Measurements from ENCODE around the gene IDH3B.
"Not testable (repeated sequence)": the region's sequence is repeated elsewhere in the genome, so short reads cannot be mapped to it uniquely, and the experiment has no call there.

The IDH3B gene

GRCh38 chr20:2695984-2696525 is 32.0 kb upstream of the IDH3B start:
- H3K4ac ChIP-seq (ENCODE audit: low read depth, low read length); H2BK12ac ChIP-seq (ENCODE audit: low read length); H2AK5ac ChIP-seq (ENCODE audit: low read length); H3K4me3 ChIP-seq (ENCODE audit: low read depth, low read length); H2BK5ac ChIP-seq (ENCODE audit: low read depth, low read length, poor library complexity); H3K18ac ChIP-seq (ENCODE audit: low read length); DNase-seq; H4K12ac ChIP-seq (ENCODE audit: low read depth, low read length); H3K27ac ChIP-seq (ENCODE audit: low read depth, low read length); H3K9ac ChIP-seq (ENCODE audit: low read length); H4K91ac ChIP-seq (ENCODE audit: low read depth, low read length); H3K14ac ChIP-seq (ENCODE audit: low read length); H3K79me2 ChIP-seq (ENCODE audit: control insufficient read depth, insufficient read depth, low read length, poor library complexity); H3K23ac ChIP-seq (ENCODE audit: low read length); H3K4me2 ChIP-seq (ENCODE audit: low read length); H2AFZ ChIP-seq (ENCODE audit: insufficient read depth, low read length, poor library complexity); H4K8ac ChIP-seq (ENCODE audit: low read depth, low read length); H2BK120ac ChIP-seq (ENCODE audit: insufficient read depth, low read length, poor library complexity); H3K36me3 ChIP-seq (ENCODE audit: control insufficient read depth in 1 of 2, insufficient read depth in 2 of 2, low read length in 2 of 2); H3K79me1 ChIP-seq (ENCODE audit: low read length): not testable (repeated sequence)
- Histone ChIP-seq H3K4me1 (ENCODE audit: control insufficient read depth in 1 of 2, insufficient read depth in 2 of 2, low read length in 2 of 2) (peaks cover 7 to 10% of the 10 kb centered on the region in 2 experiments), H3K27me3 (ENCODE audit: insufficient read depth, low read length) (peaks cover 44% of the 10 kb centered on the region), H3K9me3 (ENCODE audit: insufficient read depth, low read depth, low read length) (peaks cover 11% of the 10 kb centered on the region)
- WGBS (ENCODE audit: extremely low coverage, insufficient coverage, insufficient read length), result no CpG with 5 or more reads among the region's 12 CpGs

GRCh38 chr20:2695206-2695983 is 31.4 kb upstream of the IDH3B start:
- Histone ChIP-seq H3K9me3 (ENCODE audit: insufficient read depth, low read depth, low read length) (peaks cover 11% of the 10 kb centered on the region), H2BK12ac (ENCODE audit: low read length) (no peak overlapping the region), H3K4me1 (ENCODE audit: control insufficient read depth in 1 of 2, insufficient read depth in 2 of 2, low read length in 2 of 2) (peaks cover 7 to 10% of the 10 kb centered on the region in 2 experiments), H3K79me2 (ENCODE audit: control insufficient read depth, insufficient read depth, low read length, poor library complexity) (no peaks in the 10 kb centered on the region), H2BK5ac (ENCODE audit: low read depth, low read length, poor library complexity) (no peak overlapping the region), H4K91ac (ENCODE audit: low read depth, low read length) (no peak overlapping the region), H2AK5ac (ENCODE audit: low read length) (no peak overlapping the region), H3K36me3 (ENCODE audit: control insufficient read depth in 1 of 2, insufficient read depth in 2 of 2, low read length in 2 of 2) (no peaks in the 10 kb centered on the region), H3K18ac (ENCODE audit: low read length) (no peak overlapping the region), H3K27ac (ENCODE audit: low read depth, low read length) (no peak overlapping the region), H3K4me3 (ENCODE audit: low read depth, low read length) (no peak overlapping the region), H4K12ac (ENCODE audit: low read depth, low read length) (no peak overlapping the region), H3K27me3 (ENCODE audit: insufficient read depth, low read length) (peaks cover 49% of the 10 kb centered on the region), H3K4me2 (ENCODE audit: low read length) (no peak overlapping the region), H3K14ac (ENCODE audit: low read length) (no peak overlapping the region), H3K23ac (ENCODE audit: low read length) (no peak overlapping the region), H2AFZ (ENCODE audit: insufficient read depth, low read length, poor library complexity) (no peak overlapping the region), H2BK120ac (ENCODE audit: insufficient read depth, low read length, poor library complexity) (no peak overlapping the region), H3K79me1 (ENCODE audit: low read length) (no peaks in the 10 kb centered on the region), H3K9ac (ENCODE audit: low read length) (no peak overlapping the region), H3K4ac (ENCODE audit: low read depth, low read length) (no peak overlapping the region), H4K8ac (ENCODE audit: low read depth, low read length) (no peak overlapping the region)
- DNase-seq, result no peak
- WGBS (ENCODE audit: extremely low coverage, insufficient coverage, insufficient read length), result no CpG with 5 or more reads among the region's 13 CpGs

- Histone ChIP-seq H3K9ac (ENCODE audit: low read length) (no peak overlapping the region), H4K12ac (ENCODE audit: low read depth, low read length) (no peak overlapping the region), H4K91ac (ENCODE audit: low read depth, low read length) (no peak overlapping the region), H4K8ac (ENCODE audit: low read depth, low read length) (no peak overlapping the region), H3K79me2 (ENCODE audit: control insufficient read depth, insufficient read depth, low read length, poor library complexity) (no peaks in the 10 kb centered on the region), H3K27ac (ENCODE audit: low read depth, low read length) (no peak overlapping the region), H2BK5ac (ENCODE audit: low read depth, low read length, poor library complexity) (no peak overlapping the region), H2AFZ (ENCODE audit: insufficient read depth, low read length, poor library complexity) (no peak overlapping the region), H2BK120ac (ENCODE audit: insufficient read depth, low read length, poor library complexity) (no peak overlapping the region), H3K27me3 (ENCODE audit: insufficient read depth, low read length) (peaks cover 55% of the 10 kb centered on the region), H3K36me3 (ENCODE audit: control insufficient read depth in 1 of 2, insufficient read depth in 2 of 2, low read length in 2 of 2) (no peaks in the 10 kb centered on the region), H3K18ac (ENCODE audit: low read length) (no peak overlapping the region), H3K79me1 (ENCODE audit: low read length) (no peaks in the 10 kb centered on the region), H3K4me3 (ENCODE audit: low read depth, low read length) (no peak overlapping the region), H3K4ac (ENCODE audit: low read depth, low read length) (no peak overlapping the region), H3K23ac (ENCODE audit: low read length) (no peak overlapping the region), H2BK12ac (ENCODE audit: low read length) (no peak overlapping the region), H3K14ac (ENCODE audit: low read length) (no peak overlapping the region), H3K9me3 (ENCODE audit: insufficient read depth, low read depth, low read length) (peaks cover 9% of the 10 kb centered on the region), H3K4me1 (ENCODE audit: control insufficient read depth in 1 of 2, insufficient read depth in 2 of 2, low read length in 2 of 2) (peaks cover 7 to 10% of the 10 kb centered on the region in 2 experiments), H3K4me2 (ENCODE audit: low read length) (no peak overlapping the region), H2AK5ac (ENCODE audit: low read length) (no peak overlapping the region)
- DNase-seq, result no peak
- no CpG with 5 or more reads among the region's 13 CpGs for WGBS (ENCODE audit: extremely low coverage, insufficient coverage, insufficient read length)
Observed at GRCh38 chr20:2694519-2694918, 30.5 kb upstream of the IDH3B start.

GRCh38 chr20:2694008-2694471 is 30.0 kb upstream of the IDH3B start:
- no peak overlapping the region for H3K27ac ChIP-seq (ENCODE audit: low read depth, low read length)
- no peak overlapping the region for H3K4ac ChIP-seq (ENCODE audit: low read depth, low read length)
- no peaks in the 10 kb centered on the region for H3K36me3 ChIP-seq (ENCODE audit: control insufficient read depth in 1 of 2, insufficient read depth in 2 of 2, low read length in 2 of 2)
- no peak overlapping the region for H2BK5ac ChIP-seq (ENCODE audit: low read depth, low read length, poor library complexity)
- H2AK5ac ChIP-seq (ENCODE audit: low read length), result no peak overlapping the region
- H3K14ac ChIP-seq (ENCODE audit: low read length), result no peak overlapping the region
- no peak overlapping the region for H3K23ac ChIP-seq (ENCODE audit: low read length)
- H3K79me1 ChIP-seq (ENCODE audit: low read length), result no peaks in the 10 kb centered on the region
- H2BK12ac ChIP-seq (ENCODE audit: low read length), result no peak overlapping the region
- H2BK120ac ChIP-seq (ENCODE audit: insufficient read depth, low read length, poor library complexity), result no peak overlapping the region
- H3K4me3 ChIP-seq (ENCODE audit: low read depth, low read length), result no peak overlapping the region
- no peak for DNase-seq
- H3K9me3 ChIP-seq (ENCODE audit: insufficient read depth, low read depth, low read length), result peaks cover 9% of the 10 kb centered on the region
- no peak overlapping the region for H3K18ac ChIP-seq (ENCODE audit: low read length)
- no peak overlapping the region for H4K12ac ChIP-seq (ENCODE audit: low read depth, low read length)
- peaks cover 7 to 10% of the 10 kb centered on the region in 2 experiments for H3K4me1 ChIP-seq (ENCODE audit: control insufficient read depth in 1 of 2, insufficient read depth in 2 of 2, low read length in 2 of 2)
- no peak overlapping the region for H2AFZ ChIP-seq (ENCODE audit: insufficient read depth, low read length, poor library complexity)
- H3K79me2 ChIP-seq (ENCODE audit: control insufficient read depth, insufficient read depth, low read length, poor library complexity), result no peaks in the 10 kb centered on the region
- peak overlapping the region; percentile 20 for H3K4me2 ChIP-seq (ENCODE audit: low read length)
- H3K27me3 ChIP-seq (ENCODE audit: insufficient read depth, low read length), result peaks cover 59% of the 10 kb centered on the region
- H4K91ac ChIP-seq (ENCODE audit: low read depth, low read length), result no peak overlapping the region
- H4K8ac ChIP-seq (ENCODE audit: low read depth, low read length), result no peak overlapping the region
- WGBS (ENCODE audit: extremely low coverage, insufficient coverage, insufficient read length), result no CpG with 5 or more reads among the region's 23 CpGs
- no peak overlapping the region for H3K9ac ChIP-seq (ENCODE audit: low read length)

Data from trophoblast cell (in vitro differentiated cells and primary cell).